GM19372 (cell line): ENCODE results near the gene AJAP1.

Experiments used
- ATAC-seq: cut with Tn5 transposase; IDR thresholded peaks from one replicate; pipeline ENCODE4 v1.9.1; 2021; ENCODE audit warnings: mild to moderate bottlenecking, low read depth, moderate library complexity; ENCODE audit not compliant: unreplicated experiment

AJAP1 gene

DNA sequence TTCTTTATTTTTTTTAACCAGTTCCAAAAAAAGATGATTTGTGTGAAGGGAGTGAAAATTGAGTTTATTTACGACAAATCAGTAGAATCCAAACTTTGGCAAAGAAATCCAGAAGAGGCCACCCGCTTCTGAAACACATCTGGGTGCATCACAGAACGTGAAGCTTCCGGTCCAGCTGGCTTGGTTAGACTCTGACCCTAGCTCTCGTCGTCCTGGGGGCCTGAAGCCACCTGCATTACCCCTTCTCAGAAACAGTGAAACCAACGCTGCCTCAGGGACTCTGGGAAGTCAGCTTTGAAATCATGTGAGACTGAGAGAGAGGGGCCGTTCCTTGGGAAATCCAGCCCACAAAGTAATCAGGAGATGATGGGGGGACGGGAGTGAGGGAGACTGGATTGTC, 21.8 kb downstream of the AJAP1 start:
- no peak for ATAC-seq

DNA sequence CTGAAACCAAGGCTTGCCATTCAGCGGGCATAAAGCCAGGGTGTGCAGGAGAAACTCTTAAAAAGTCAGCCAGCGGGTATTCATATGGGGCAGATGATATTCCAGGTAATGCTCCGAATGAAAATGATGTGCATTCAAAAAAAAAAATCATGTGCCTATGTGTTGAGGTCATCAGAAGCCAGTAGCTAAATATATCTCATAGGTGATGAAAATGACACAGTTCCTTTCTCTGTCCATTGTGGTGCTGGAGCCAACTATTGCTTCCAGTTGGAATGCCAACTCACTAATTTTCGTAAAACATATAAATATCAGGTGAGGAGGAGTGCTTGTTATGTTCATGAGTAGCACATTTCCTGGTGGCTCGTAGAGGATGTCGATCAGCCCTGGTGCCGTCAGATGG, 23.2 kb downstream of the AJAP1 start:
- no peak for ATAC-seq

DNA sequence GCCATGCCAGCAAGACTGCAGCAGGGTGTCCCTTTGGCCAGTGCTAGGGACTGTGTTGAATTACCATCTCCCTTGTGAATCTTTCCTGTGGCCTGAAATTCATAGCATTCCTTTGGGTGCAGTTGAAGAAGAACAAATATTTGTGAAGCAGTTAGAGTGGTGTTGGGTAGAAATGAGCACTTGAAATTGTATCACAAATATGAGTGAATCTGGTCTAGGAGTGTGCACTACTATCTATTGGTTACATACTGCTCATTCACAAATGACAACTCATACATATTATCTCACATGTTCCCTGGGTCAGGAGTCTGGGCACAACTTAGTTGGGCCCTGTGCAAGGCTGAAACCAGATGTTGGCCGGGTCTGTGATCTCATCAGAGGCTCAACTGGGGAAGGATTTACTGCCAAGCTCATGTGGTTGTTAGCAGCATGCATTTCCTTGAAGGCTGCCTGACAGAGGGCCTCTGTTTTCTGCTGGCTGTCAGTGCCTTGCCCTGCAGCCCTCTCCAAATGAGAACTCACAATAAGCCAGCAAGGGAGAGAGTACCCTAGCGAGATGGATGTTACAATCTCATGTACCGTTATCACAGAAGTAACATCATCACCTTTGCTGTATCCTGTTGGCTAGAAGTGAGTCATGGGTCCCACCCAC, 23.8 kb downstream of the AJAP1 start:
- no peak for ATAC-seq

DNA sequence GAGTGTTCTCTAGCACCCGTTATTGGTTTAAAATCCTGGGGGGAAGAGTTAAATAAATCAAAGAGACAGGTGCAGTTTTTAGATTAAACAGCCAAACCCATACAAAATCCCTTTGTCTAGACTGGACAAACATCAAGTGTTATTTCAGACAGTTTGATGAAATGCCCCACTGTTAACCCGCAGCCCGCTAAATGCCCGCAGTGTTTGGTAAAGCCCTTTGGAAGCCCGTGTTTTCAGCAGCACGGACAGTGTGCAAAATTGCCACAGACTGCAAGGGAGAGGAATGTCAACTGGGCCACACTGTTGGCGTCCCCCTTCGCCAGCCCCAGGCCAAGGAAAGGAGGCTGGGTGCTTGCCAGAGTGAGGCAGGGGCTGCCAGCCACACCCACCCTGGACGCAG, 26.6 kb downstream of the AJAP1 start:
- no peak for ATAC-seq

DNA sequence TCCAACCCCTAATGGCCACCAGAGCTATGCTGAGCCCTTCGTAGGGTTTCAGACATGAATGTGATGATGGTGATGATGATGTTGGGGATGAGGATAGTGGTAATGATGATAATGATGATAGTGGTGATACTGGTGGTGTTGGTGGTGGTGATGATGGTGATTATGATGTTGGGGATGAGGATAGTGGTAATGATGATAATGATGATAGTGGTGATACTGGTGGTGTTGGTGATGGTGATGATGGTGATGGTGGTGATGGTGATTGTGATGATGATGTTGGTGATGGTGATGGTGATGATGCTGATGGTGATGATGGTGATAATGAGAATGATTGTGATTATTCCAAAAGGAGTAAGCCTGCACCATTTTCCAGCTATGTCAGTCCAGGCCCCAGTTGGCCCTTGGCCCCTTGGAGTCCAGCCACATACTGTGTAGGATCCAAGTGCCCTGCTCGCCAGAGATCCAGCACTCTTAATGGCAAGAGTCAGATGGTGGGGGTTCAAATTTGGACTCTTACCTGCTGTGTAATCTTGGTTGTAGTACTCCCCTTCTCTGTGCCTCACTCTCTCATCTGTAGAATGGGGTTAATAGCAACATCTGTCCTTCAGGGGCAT, 28.3 kb downstream of the AJAP1 start:
- no peak for ATAC-seq

DNA sequence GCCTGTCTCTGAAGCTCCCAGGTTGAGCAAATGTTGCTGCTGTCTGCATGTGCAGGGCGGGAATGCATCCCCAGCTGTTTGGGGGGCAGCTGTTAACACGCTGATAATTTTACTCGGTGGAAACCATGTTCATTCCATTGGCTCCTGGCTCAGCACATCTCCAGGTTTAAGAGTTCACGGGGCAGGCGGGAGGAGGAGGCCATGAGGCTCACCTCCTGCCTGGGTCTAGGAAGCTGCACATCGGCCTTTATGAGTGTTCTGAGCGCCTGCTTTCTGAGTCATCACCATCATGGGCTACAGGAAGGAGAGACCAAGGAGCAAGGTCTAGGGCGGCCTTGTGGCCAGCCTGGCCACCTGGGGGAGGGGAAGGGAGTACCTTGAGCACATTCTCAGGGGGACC, 29.7 kb downstream of the AJAP1 start:
- ATAC-seq: no peak

DNA sequence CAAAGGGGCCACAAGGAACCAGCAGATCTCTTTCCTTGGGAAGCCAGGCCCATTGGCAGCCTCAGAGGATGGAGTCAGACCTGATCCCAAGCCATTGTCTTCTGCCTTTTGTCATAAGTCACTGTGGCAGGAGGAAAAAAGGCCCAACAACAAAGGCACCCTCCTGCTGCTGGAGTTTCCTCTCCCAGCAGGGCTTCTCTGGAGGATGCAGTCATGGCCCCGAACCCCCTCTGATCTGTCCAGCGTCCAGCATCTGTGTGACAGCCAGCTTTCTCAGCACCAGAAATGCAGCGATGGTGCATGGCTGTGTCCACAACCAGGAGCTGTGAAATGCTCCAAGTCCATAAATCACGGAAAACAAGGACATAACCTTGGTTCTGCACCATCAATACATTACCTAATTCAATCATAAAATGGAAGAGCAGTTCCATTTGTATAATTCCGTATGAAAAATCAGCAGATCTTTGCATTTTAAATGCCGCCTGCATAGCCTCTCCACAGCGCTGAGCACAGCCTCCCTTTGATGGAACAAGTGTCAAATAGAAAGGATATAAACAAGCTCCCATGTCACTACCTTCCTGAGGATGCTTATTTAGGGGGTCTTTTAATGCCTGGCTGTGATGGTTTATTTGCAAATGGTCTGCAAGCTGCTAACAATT, 30.6 kb downstream of the AJAP1 start:
- no peak for ATAC-seq

DNA sequence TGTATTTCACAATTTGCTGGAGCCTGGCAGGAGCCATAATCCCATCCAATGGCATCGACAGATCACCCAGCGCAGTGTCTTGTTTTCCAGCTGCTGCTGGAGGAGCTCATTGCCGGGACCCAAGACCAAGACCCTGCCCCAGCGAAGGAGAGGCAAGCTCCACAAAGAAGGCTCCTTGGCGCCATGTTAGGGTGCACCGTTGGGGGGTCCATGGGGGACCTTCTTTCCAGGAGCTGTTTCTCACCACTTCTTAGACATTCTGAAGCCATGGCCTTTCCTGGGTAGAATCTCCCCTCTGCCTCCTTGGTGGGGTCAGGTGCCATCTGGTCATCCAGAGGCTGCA, 31.1 kb downstream of the AJAP1 start:
- ATAC-seq: no peak

DNA sequence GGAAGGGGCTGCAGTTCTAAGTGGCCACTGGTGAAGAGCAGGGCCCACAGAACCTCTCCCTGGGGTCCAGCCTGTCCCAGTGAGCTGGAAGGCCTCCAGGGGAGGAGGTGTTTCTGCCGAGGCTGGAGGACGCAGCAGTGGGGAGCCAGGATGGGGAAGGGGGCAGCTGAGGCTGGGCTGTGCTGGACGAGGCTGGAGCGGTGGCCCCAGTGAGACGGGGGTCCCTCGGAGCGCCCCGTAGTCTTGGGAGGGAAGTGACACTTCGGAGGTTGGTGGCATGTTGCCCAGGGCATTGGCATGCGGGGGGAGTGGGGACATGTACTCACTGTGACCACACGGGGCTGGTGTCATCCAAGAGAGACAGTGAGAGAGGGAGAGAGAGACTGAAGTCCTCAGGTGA, 33.5 kb downstream of the AJAP1 start:
- no peak for ATAC-seq

DNA sequence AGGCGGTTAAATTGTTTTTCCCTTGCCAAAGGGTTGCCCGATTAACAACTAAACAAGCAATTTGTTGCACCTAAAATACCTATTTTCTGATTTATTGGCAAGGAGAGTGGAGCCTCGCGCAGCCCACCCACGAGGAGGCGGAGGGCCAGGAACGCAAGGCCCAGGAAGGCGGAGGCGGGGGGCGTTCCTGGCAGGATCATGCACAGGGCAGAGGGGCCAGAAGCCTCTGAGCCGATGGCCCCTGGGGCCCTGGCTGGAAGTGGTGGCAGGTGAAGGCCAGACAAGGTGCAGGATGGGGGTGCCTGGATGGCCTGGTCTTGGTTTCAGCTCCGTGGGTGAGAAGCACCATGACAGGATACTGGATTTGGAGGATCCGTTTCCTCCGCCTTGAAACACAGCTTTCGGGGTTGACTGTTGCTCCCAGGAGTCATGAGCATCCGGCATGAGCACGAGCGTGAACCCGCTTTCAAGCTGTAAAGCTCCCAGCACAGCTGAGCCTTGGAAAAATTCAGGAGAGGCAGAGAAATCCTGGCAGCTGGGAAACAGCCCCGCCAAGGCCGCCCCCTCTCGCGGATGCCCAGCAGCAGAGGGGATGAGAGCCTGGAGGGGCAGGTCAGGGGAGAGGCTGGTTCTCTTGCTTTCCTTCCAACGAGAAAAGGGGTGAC, 35.0 kb downstream of the AJAP1 start:
- ATAC-seq: no peak

DNA sequence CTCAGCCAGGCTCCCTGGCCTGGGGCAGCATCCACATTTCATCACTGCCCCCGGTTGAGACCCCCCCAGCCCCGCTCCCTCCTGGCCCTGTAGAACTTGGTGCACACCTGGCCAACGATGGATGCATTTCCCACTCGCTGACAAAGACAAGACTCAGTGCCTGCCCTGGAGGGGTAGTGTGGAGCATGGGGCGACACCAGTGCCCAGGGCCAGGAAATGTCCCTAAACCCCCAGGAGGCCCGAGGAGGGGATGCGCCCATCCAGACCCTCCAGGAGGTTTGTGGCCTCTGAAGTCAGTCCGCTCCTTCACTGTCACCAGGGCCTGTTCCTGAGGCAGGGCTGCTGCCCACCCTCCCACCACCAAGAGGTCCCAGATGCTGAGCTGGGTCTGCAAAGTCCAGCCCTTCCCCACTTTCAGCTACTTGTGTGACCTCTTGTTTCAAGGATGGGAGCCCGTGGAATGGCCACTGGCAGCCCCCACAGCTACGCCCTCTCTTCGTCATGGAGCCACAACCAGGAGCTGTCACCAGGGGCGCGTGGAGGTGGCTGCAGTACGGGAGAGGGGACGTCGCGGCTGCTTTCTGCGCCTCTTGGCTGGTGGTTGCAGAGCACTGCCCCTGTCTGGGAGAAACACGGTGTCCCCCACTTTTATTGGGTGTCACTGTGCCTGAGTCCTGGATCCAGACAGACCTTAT, 35.7 kb downstream of the AJAP1 start:
- no peak for ATAC-seq

DNA sequence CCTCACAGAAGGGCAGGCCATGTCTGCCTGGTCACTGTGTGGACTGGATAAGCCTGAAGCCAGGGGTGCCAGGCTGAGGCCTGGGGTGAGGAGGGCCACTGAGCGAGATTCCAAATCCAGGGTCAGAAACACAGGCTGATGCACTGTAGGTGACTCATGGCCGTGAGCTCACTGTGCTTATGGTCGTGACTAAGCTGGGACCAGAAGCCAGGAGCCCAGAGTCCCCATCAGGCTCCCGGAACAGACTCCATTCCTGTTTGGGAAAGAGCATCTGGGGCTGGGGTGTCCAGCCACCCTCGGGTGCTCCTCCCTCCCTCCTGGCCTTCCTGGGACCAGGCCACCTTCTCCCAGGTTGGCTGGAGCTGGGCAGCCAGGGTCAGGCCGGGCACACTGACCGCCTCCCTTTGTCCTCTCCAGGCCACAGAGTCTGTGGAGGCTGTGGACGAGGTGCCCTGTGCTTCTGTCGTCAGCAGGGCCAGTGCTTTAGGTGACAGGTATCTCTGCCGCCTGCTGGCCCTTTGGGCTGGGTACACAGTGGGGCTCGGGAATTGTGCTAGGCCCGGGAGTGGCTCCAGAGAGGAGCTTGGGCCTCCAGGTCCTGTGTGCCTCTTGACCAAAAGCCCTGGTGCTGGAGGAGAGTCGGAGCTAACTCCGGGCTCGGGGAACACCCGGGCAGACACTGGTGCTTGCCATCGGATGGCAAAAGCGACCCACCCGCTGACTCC, 36.7 kb downstream of the AJAP1 start:
- no peak for ATAC-seq

DNA sequence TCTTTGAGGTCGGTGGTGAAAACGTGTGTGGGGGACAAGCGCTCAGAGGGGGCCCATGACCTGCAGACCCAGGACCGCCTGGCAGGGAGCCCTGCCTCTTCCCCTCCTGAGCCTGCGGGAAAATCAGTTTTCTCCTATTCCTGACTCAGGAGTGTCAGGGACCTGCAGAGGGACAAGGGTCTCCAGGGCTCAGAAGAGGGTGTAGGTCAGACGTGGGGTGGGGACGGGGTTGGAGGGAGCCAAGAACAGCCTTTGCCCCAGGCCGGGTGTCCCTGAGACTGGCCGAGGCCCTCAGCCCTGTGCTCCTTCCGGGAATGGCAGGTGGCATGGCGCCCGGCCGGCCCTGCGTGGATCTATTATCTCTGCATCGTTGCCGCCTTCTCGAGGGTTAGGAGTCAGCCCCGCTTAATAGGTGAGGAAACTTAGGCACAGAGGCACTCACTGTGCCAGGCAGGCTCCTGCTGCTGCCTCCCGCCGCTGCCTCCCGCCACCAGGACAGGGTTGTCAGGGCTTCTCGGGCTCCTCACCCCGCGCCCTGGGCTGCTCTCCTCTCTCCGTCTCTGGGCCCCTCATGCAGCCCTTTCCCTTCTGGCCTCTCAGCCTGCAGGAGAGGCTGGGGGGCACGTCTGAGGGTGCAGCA, 37.5 kb downstream of the AJAP1 start:
- ATAC-seq: no peak

DNA sequence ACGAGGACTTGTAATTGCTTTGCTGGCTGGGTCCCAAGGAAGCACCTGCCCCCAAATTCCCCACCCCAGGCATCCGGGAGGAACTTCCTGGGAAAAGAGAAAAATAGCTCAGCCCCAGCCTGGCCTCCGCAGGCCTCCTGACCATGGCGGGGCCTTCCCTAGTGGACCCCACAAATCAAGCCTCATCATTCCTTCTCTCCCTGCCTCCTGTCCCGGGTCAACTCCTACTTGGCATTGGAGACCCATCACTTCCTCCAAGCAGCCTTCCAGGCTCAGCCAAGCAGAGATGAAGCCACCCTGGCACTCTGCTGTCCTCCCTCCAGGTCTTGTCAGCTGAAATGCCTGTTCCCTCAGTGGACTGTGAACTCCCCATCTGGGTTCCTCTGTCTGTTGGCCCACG, 38.0 kb downstream of the AJAP1 start:
- ATAC-seq: no peak

DNA sequence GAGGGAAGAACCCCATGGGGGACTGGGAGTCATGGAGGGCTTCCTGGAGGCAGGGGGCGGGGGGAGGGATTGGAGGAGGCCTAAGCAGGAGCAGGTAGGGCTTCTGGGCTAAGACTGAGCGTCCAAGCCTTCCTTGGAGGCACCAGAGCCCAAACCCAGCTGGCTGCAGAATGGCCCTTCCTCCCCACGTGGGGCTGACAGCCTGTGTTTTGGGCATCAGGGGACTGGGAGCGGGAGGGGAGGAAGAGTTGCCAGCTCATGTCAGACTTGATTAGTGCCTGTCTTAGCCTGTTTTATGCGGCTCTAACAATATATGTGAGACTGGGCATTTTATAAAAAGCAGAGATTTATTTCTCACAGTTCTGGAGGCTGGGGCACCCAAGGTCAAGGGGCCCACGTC, 38.9 kb downstream of the AJAP1 start:
- no peak for ATAC-seq

DNA sequence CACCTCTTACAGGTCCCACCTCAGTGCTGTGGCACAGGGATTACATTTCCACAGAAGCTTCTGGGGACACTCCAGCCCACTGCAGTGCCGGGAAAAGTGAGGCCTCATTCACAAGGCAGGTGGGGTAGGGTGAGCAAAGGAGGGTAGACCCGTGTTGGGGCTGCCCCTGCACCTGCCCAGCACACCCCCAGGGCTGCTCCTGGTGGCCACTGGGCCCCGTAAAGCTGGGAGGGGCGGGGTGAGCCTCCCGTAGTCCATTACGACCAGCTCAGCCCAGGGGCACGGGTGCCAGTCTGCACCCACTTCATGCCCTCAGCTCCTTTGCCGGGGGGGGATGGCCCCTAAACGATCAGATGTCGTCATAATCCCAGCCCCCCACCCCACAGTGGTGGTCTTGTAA, 39.5 kb downstream of the AJAP1 start:
- ATAC-seq: no peak

DNA sequence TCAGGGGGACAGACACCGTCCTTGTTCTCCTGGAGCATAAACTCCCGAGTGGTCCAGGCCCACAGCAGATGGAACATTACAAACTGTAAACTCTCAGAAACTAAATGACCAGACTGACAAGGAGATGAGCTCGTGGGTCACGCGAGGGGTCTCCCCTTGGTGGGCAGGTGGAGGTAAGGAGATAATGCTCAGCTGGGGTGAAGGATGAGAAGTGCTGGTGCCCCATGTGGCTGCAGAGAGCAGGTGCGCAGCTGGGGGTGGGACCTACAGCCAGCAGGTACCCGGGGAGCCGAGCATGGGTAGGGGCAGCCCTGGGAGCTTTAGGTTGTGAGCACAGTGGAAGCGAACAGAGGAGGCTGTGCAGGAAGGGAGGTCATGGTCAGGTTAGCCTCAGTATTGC, 40.1 kb downstream of the AJAP1 start:
- no peak for ATAC-seq

DNA sequence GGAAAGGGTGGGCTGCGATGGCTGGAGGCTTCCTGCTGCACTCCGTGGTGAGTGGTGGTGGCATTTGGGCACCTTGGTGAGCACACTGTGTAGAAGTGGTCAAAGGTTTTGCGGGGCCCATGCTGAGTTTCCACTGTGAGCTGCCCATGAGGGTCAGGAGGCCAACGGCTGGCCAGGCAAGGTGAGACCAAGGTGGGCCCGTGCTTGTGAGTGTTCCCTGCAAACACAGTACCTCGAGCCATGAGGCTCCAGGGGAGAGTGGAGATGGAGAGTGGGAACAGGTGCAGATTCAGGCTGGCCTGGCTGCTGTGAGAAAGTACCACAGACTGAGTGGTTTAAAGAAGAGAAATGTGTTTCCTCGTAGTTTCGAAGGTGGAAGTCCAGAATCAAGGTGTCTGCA, 40.8 kb downstream of the AJAP1 start:
- ATAC-seq: no peak

DNA sequence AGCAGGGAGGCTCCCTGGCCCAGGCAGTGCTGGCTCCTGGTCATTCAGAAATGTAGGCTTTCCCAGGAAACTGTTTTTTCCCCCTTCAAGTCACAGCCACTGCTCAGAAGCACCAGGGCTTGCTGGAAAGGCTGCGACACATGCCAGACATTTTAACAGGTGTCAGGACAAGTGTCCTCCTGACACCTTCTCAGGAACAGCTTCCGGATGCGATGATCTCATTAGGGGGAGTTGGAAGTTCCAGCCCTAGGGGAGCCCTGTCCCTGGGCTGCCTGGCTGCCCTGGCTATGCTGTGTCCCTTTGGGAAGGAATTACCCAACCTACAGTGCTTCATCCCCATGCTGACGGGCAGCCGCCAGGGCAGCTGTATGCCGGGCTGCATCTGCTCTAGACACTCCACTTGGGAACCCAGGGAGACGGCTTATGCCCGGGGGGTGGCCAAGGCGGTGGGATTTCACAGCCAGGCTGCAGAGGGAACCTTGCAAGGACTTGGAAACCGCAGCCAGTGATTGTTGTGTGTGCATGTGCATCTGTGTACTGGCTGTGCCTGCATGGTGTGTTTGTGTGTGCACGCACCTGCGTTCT, 41.8 kb downstream of the AJAP1 start:
- no peak for ATAC-seq

DNA sequence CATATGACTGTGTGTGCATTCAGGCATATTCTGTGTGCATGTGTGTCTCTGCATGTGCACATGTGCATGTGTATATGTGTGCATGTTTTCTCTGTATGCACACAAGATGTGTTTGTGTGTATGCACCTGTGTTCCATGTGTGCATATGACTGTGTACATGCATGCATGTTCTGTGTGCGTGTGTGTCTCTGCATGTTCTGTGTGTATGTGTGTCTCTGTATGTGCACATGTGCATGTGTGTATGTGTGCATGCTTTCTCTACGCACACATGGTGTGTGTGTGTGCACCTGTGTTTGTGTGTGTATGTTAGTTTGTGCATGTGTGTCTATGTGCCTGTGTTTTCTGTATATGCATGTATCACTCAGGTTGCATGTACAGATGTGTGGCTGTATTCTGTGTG, 42.3 kb downstream of the AJAP1 start:
- ATAC-seq: no peak
